ENCODE data around the gene DOCK2. TPM values are rescaled to one million over a fixed set of nuclear protein-coding genes. Genes with fewer than 3 reads are reported as not detected.

Gene DOCK2
- total and polyA plus RNA-seq, 9 of the 15 experiments (the other 6 are each of a cell fraction or from before 2014, with no cell fraction given): 4.5 to 42.6 (median 20.5) TPM

DNA sequence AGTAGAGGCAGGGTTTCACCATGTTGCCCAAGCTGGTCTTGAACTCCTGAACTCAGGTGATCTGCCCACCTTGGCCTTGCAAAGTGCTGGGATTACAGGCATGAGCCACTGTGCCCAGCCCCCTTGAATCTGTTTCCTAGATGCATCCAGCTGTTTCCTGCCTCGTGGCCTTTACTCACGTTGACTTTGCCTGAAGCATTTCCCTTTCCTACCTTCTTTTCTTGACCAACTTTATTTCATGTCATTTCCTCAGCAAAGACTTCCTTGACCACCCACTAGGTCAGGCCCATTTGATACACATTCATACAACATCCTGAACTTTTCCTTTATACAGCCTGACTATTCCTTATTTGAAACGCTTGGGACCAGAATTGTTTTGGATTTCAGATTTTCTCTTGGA lies 51.0 kb downstream of the DOCK2 start:
- ChIA-PET CTCF (ENCODE audit: low intra/inter-chr PET ratio) (no interaction called here), POLR2A (no interaction called here)
- in situ Hi-C loops (cut with MboI): no loop called here
- H3K27me3 ChIP-seq (ENCODE audit: control insufficient read depth in 2 of 2, insufficient read depth in 2 of 2, low read length in 2 of 2): 0 out of 5 replicates have a peak, but pooled peaks cover 0 to 4% of the 10 kb centered on the region in 2 experiments
- H2AFZ ChIP-seq (ENCODE audit: low read depth, low read length): no peak overlapping the region
- FAIRE-seq (no peak), ATAC-seq (no peak), DNase-seq (ENCODE audit: extremely low read depth in 1 of 4, low spot score in 3 of 4) (no peak)
- H3K9ac ChIP-seq (ENCODE audit: insufficient read depth in 1 of 2, low read depth in 2 of 2, low read length in 2 of 2): no peak overlapping the region
- no peaks in the 10 kb centered on the region for H4K20me1 ChIP-seq (replicated peaks; ENCODE audit: control insufficient read depth, insufficient read depth, low read length)
- H3K4me1 ChIP-seq (replicated peaks in 1 of 2; ENCODE audit: control insufficient read depth in 2 of 2, insufficient read depth in 2 of 2, low read length in 2 of 2): no peaks in the 10 kb centered on the region
- no peak overlapping the region for H3K4me2 ChIP-seq (ENCODE audit: insufficient read depth, low read length)
- 24% methylated on average over 3 of the region's 3 CpGs for WGBS (ENCODE audit: insufficient coverage, low coverage, missing lambda C conversion rate)
- no peaks in the 10 kb centered on the region for H3K79me2 ChIP-seq (ENCODE audit: control insufficient read depth, insufficient read depth, low read length)
- H3K9me3 ChIP-seq (replicated peaks; ENCODE audit: control insufficient read depth, insufficient read depth, low read depth, low read length): no peaks in the 10 kb centered on the region
- H3K27ac ChIP-seq (ENCODE audit: extremely low read depth, low read depth, low read length): no peak overlapping the region
- H3K36me3 ChIP-seq (ENCODE audit: control insufficient read depth, insufficient read depth, low read length): no peaks in the 10 kb centered on the region
- BruUV-seq (replicated peaks): no TSS peak
- no peaks in the 10 kb centered on the region for H3K9me1 ChIP-seq (ENCODE audit: control insufficient read depth, insufficient read depth, low read length)
- TF ChIP-seq PTRF (tag; IDR thresholded peaks at IDR 0.05) (no peak), SAFB (IDR thresholded peaks at IDR 0.05; ENCODE audit: borderline replicate concordance, low read depth, low read length) (no peak), KAT7 (CRISPR knock-in tag; IDR thresholded peaks at IDR 0.05; ENCODE audit: borderline replicate concordance) (no peak), RERE (CRISPR knock-in tag; IDR thresholded peaks at IDR 0.05; ENCODE audit: borderline replicate concordance) (no peak), SMAD3 (CRISPR knock-in tag; conservative IDR thresholded peaks at IDR 0.05) (no peak), PRMT5 (CRISPR knock-in tag; IDR thresholded peaks at IDR 0.05) (no peak), SAFB2 (IDR thresholded peaks at IDR 0.05; ENCODE audit: borderline replicate concordance, low read depth, low read length, severe bottlenecking) (no peak), RFX7 (CRISPR knock-in tag; IDR thresholded peaks at IDR 0.05) (no peak), ILF3 (IDR thresholded peaks at IDR 0.05; ENCODE audit: borderline replicate concordance) (no peak), LARP7 (IDR thresholded peaks at IDR 0.05) (no peak), FOXP1 (CRISPR knock-in tag; IDR thresholded peaks at IDR 0.05) (no peak), XRCC3 (IDR thresholded peaks at IDR 0.05) (no peak), NUFIP1 (IDR thresholded peaks at IDR 0.05; ENCODE audit: partially characterized antibody) (no peak), PTTG1 (tag; IDR thresholded peaks at IDR 0.05; ENCODE audit: low read depth) (no peak), ARNT (IDR thresholded peaks at IDR 0.05) (no peak)
- intact Hi-C loops (cut with micrococcal nuclease): no loop called here
- no peak overlapping the region for H3K4me3 ChIP-seq

All from K562 (cell line).